Calu3 (cell line): ENCODE results near the gene MARCHF2. TPM values are rescaled to one million over a fixed set of nuclear protein-coding genes. Genes with fewer than 3 reads are reported as not detected.
A peak's percentile ranks its signal among the peaks of the same experiment; 100 is the strongest.

Experiments
- BruUV-seq: library from RNA; stranded (reverse); fragments of 400-500 nt; replicated peaks from 2 replicates; lab custom pipeline; 2021; lab: Mats Ljungman, UMichigan
- CTCF ChIA-PET: fragments of 300-600 bp; sonication (Branson Sonifier 250); formaldehyde crosslinking; loops from one replicate; lab custom pipeline; 2022; ENCODE audit warnings: antibody characterized with exemption; lab: Charles Lee
- DNase-seq: peaks from one replicate; pipeline ENCODE4 v3.0.0; 2022
- H3K27ac Mint-ChIP-seq: one replicate; pipeline ENCODE4 v1.8.0; 2022; ENCODE audit warnings: mixed read lengths; ENCODE audit not compliant: unreplicated experiment
- H3K27me3 Mint-ChIP-seq: one replicate; pipeline ENCODE4 v1.8.0; 2022; ENCODE audit warnings: mixed read lengths; ENCODE audit not compliant: unreplicated experiment
- H3K36me3 Mint-ChIP-seq: one replicate; pipeline ENCODE4 v1.8.0; 2022; ENCODE audit warnings: mild to moderate bottlenecking, moderate library complexity, mixed read lengths; ENCODE audit not compliant: insufficient read depth, unreplicated experiment
- H3K4me1 Mint-ChIP-seq: one replicate; pipeline ENCODE4 v1.8.0; 2022; ENCODE audit warnings: mild to moderate bottlenecking, low read depth, mixed read lengths; ENCODE audit not compliant: unreplicated experiment
- H3K4me3 Mint-ChIP-seq: one replicate; pipeline ENCODE4 v1.8.0; 2022; ENCODE audit warnings: mild to moderate bottlenecking, low read depth, moderate library complexity, mixed read lengths; ENCODE audit not compliant: unreplicated experiment
- H3K9me3 Mint-ChIP-seq: one replicate; pipeline ENCODE4 v1.8.0; 2022; ENCODE audit warnings: low read depth, mixed read lengths; ENCODE audit not compliant: unreplicated experiment
- CTCF ChIP-seq: fragments of 200-600 bp; IDR thresholded peaks from one replicate; pipeline ENCODE4 v1.8.0; 2022; ENCODE audit warnings: antibody characterized with exemption; ENCODE audit not compliant: unreplicated experiment
- intact Hi-C: fragments of 100-400 bp; cut with micrococcal nuclease; formaldehyde crosslinking; loops from one replicate; pipeline ENCODE4 v1.10.0; 2022; ENCODE audit not compliant: unreplicated experiment
- total RNA-seq: library from RNA; stranded (reverse); gene quantifications from 2 replicates; pipeline ENCODE4 v1.2.3, GENCODE V29; 2022

MARCHF2 gene
- total RNA-seq, 1 experiment from 2014 or later, result 10.1 TPM

GRCh38 chr19:8389891-8390616, 23.1 kb upstream of the MARCHF2 start, which contains the start of gene RAB11B:
Gene RAB11B, plus strand, starts transcription at chr19:8390360. Its CDS starts 57 bp downstream, at chr19:8390417.
- Mint-ChIP-seq H3K27ac (peak within 1 kb of the TSS; percentile 95), H3K27me3 (no peaks in the 10 kb centered on the region), H3K4me3 (peak within 1 kb of the TSS; percentile 77), H3K4me1 (peaks cover 10% of the 10 kb centered on the region), H3K36me3 (peaks cover 31% of the 10 kb centered on the region), H3K9me3 (no peaks in the 10 kb centered on the region)
- TF ChIP-seq CTCF, result no peak
- intact Hi-C loops, result no loop called here
- peak; percentile 96 for DNase-seq
- BruUV-seq, result no TSS peak
- CTCF ChIA-PET, result interaction anchor here (0.6 to 1.5 kb wide), 5 partner anchors 22 to 173 kb away, joined by 3 to 7 read pairs (median 4); partner anchors contain the start of gene MARCHF2

- no TSS peak for BruUV-seq
- no peaks in the 10 kb centered on the region for H3K9me3 Mint-ChIP-seq
- peak overlapping the region; percentile 77 for H3K4me3 Mint-ChIP-seq
- no peaks in the 10 kb centered on the region for H3K27me3 Mint-ChIP-seq
- peaks cover 4% of the 10 kb centered on the region for H3K4me1 Mint-ChIP-seq
- no peak for TF ChIP-seq CTCF
- peaks cover 31% of the 10 kb centered on the region for H3K36me3 Mint-ChIP-seq
- peak; percentile 92 for DNase-seq
- H3K27ac Mint-ChIP-seq, result peak overlapping the region; percentile 95
- intact Hi-C loops, result no loop called here
- CTCF ChIA-PET, result interaction anchor here (0.6 to 1.5 kb wide), 5 partner anchors 22 to 172 kb away, joined by 3 to 7 read pairs (median 4); partner anchors contain the start of gene MARCHF2
Measured at GRCh38 chr19:8390617-8390981, 22.5 kb upstream of the MARCHF2 start.

GRCh38 chr19:8391198-8392016, 21.7 kb upstream of the MARCHF2 start:
- no peak for DNase-seq
- Mint-ChIP-seq H3K9me3 (no peaks in the 10 kb centered on the region), H3K4me3 (peak overlapping the region; percentile 77), H3K27ac (no peak overlapping the region), H3K36me3 (peaks cover 31% of the 10 kb centered on the region), H3K4me1 (no peaks in the 10 kb centered on the region), H3K27me3 (no peaks in the 10 kb centered on the region)
- CTCF ChIA-PET, result interaction anchor here (0.6 to 1.5 kb wide), 2 partner anchors 22 to 31 kb away, joined by 3 to 4 read pairs; partner anchors contain the start of gene MARCHF2
- no peak for TF ChIP-seq CTCF
- BruUV-seq, result no TSS peak
- intact Hi-C loops, result no loop called here

- no TSS peak for BruUV-seq
- H3K4me3 Mint-ChIP-seq, result no peak overlapping the region
- H3K27me3 Mint-ChIP-seq, result no peaks in the 10 kb centered on the region
- peaks cover 4% of the 10 kb centered on the region for H3K4me1 Mint-ChIP-seq
- no peak overlapping the region for H3K27ac Mint-ChIP-seq
- CTCF ChIA-PET, result interaction anchor here (0.6 to 0.7 kb wide), 2 partner anchors 12 to 35 kb away, joined by 3 to 5 read pairs; no protein-coding TSS in a partner anchor
- no peaks in the 10 kb centered on the region for H3K9me3 Mint-ChIP-seq
- intact Hi-C loops, result no loop called here
- peaks cover 31% of the 10 kb centered on the region for H3K36me3 Mint-ChIP-seq
- no peak for DNase-seq
- TF ChIP-seq CTCF, result no peak
Measured at GRCh38 chr19:8392017-8392591, 21.0 kb upstream of the MARCHF2 start.
